Measurements from ENCODE around the gene ADAMTSL4.
"Not testable (repeated sequence)": the region's sequence is repeated elsewhere in the genome, so short reads cannot be mapped to it uniquely, and the experiment has no call there.

Gene ADAMTSL4

GRCh38 chr1:150596095-150596892 is 47.1 kb downstream of the ADAMTSL4 start:
- no peak for DNase-seq (ENCODE audit: low spot score)

DNA sequence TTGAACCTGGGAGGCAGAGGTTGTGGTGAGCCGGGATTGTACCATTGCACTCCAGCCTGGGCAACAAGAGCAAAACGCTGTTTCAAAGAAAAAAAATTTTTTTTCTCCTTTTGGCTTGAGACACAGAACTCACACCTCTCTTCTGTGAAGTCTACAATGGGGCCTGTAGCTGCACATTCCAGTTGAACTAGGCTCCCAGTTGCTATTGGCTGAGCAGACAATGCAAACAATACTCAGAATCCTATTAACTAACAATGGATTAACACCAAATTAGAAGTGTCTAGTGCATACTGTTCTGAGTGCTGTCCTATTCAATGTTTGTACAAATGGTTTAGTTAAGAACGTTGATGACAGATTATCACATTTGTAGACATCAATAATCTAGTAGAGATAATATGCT is 47.8 kb downstream of the ADAMTSL4 start:
- no peak for DNase-seq (ENCODE audit: low spot score)

GRCh38 chr1:150598346-150598745 is 49.1 kb downstream of the ADAMTSL4 start:
- DNase-seq (ENCODE audit: low spot score), result not testable (repeated sequence)

DNA sequence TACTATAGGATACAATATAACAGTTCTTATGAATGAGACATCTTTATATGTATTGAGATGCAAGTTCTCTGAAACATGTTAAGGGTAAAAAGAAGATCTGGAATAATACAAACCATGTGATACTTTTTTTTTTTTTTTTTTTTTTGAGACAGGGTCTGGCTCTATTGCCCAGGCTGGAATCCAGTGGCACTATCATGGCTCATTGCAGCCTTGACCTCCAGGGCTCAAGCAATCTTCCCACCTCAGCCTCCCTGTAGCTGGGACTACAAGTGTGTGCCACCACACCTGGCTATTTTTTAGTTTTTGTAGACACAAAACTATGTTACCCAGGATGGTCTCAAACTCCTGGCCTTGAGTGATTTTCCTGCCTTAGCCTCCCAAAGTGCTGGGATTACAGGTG is 52.3 kb downstream of the ADAMTSL4 start:
- DNase-seq (ENCODE audit: low spot score), result no peak

DNA sequence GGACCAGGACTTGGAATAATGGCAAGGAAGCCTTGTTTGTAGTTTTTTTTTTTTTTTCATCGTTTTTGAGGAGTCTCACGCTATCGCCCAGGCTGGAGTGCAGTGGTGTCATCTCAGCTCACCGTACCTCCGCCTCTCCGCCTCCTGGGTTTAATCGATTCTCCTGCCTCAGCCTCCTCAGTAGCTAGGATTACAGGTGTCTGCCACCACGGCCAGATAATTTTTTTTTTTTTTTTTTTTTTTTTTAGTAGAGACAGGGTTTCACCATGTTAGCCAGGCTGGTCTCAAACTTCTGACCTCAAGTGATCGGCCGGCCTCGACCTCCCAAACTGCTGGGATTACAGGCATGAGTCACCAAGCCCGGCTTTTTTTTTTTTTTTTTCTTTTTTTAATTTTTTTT is 53.2 kb downstream of the ADAMTSL4 start:
- DNase-seq (ENCODE audit: low spot score), result not testable (repeated sequence)

DNA sequence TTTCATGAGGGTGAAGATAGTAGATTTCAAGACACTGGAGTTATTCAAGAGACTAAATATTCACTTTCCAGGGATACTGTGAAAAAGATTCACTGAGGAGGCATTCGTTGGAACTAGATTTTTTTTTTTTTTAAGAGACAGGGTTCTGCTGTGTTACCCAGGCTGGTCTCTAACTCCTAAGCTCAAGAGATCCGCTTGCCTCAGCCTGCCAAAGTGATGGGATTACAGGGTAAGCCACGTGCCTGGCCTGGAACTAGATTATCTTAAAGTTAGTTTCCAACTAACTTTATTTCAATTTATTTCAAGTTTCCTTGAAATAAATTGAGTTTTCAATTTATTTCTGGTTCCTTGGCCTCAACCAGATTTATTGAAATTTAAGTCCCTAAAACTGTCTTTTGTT is 54.5 kb downstream of the ADAMTSL4 start:
- DNase-seq (ENCODE audit: low spot score), result no peak

- DNase-seq (ENCODE audit: low spot score), result no peak
Observed at GRCh38 chr1:150604226-150604588, 55.0 kb downstream of the ADAMTSL4 start.

DNA sequence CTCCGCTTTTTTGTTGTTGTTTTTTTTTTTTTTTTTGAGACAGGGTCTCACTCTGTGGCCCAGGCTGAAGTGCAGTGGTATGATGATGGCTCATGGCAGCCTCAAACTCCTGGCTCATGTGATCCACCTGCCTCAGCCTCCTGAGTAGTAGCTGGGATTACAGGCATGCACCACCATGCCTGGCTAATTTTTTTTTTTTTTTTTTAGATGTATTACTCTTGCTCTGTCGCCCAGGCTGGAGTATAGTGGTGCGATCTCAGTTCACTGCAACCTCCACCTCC is 56.2 kb downstream of the ADAMTSL4 start:
- DNase-seq (ENCODE audit: low spot score), result not testable (repeated sequence)

- DNase-seq (ENCODE audit: low spot score), result no peak
Observed at GRCh38 chr1:150606463-150607142, 57.4 kb downstream of the ADAMTSL4 start.

- no peak for DNase-seq (ENCODE audit: low spot score)
Observed at GRCh38 chr1:150609732-150610131, 60.5 kb downstream of the ADAMTSL4 start.
